Measurements from ENCODE around the gene GPRC5D. TPM values are rescaled to one million over a fixed set of nuclear protein-coding genes. Genes with fewer than 3 reads are reported as not detected.

The GPRC5D gene
- polyA plus RNA-seq, 1 donor from 2014 or later = not detected

DNA sequence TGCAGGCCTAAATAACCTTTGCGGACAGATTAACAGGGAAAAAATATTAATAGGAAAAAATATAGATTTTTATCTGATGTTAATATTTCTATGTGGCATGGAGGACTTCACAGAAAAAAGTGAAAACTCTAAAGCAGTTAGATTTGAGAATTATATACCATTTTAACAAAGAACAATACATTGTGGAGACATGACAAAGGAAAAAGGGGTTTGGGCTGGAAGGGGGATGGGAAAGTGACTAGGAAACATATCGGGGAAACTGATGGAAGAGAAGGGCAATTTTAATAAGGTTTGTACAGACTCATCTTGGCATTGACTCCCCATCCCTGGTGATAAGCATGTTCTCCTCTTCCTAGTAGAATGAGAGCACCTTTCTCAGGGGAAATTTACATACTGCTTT is 21.0 kb upstream of the GPRC5D start:
- no peak overlapping the region for H3K27ac ChIP-seq (ENCODE audit: low read length)
- TF ChIP-seq, protein P1, sequence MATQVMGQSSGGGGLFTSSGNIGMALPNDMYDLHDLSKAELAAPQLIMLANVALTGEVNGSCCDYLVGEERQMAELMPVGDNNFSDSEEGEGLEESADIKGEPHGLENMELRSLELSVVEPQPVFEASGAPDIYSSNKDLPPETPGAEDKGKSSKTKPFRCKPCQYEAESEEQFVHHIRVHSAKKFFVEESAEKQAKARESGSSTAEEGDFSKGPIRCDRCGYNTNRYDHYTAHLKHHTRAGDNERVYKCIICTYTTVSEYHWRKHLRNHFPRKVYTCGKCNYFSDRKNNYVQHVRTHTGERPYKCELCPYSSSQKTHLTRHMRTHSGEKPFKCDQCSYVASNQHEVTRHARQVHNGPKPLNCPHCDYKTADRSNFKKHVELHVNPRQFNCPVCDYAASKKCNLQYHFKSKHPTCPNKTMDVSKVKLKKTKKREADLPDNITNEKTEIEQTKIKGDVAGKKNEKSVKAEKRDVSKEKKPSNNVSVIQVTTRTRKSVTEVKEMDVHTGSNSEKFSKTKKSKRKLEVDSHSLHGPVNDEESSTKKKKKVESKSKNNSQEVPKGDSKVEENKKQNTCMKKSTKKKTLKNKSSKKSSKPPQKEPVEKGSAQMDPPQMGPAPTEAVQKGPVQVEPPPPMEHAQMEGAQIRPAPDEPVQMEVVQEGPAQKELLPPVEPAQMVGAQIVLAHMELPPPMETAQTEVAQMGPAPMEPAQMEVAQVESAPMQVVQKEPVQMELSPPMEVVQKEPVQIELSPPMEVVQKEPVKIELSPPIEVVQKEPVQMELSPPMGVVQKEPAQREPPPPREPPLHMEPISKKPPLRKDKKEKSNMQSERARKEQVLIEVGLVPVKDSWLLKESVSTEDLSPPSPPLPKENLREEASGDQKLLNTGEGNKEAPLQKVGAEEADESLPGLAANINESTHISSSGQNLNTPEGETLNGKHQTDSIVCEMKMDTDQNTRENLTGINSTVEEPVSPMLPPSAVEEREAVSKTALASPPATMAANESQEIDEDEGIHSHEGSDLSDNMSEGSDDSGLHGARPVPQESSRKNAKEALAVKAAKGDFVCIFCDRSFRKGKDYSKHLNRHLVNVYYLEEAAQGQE (IDR thresholded peaks at IDR 0.05; ENCODE audit: borderline replicate concordance) = no peak
- TF ChIP-seq EZH2 (IDR thresholded peaks at IDR 0.05; ENCODE audit: borderline replicate concordance, insufficient read depth, low read length, poor library complexity, severe bottlenecking) (no peak), SMC3 (conservative IDR thresholded peaks at IDR 0.05; ENCODE audit: poor library complexity) (no peak), EP300 (conservative IDR thresholded peaks at IDR 0.05; ENCODE audit: poor library complexity, severe bottlenecking) (no peak), MXI1 (conservative IDR thresholded peaks at IDR 0.05; ENCODE audit: poor library complexity, severe bottlenecking) (no peak), POLR2AphosphoS5 (IDR thresholded peaks at IDR 0.05) (no peak), RAD21 (conservative IDR thresholded peaks at IDR 0.05) (no peak), TAF1 (IDR thresholded peaks at IDR 0.05; ENCODE audit: low read depth) (no peak)
- TF ChIP-seq, protein P2, sequence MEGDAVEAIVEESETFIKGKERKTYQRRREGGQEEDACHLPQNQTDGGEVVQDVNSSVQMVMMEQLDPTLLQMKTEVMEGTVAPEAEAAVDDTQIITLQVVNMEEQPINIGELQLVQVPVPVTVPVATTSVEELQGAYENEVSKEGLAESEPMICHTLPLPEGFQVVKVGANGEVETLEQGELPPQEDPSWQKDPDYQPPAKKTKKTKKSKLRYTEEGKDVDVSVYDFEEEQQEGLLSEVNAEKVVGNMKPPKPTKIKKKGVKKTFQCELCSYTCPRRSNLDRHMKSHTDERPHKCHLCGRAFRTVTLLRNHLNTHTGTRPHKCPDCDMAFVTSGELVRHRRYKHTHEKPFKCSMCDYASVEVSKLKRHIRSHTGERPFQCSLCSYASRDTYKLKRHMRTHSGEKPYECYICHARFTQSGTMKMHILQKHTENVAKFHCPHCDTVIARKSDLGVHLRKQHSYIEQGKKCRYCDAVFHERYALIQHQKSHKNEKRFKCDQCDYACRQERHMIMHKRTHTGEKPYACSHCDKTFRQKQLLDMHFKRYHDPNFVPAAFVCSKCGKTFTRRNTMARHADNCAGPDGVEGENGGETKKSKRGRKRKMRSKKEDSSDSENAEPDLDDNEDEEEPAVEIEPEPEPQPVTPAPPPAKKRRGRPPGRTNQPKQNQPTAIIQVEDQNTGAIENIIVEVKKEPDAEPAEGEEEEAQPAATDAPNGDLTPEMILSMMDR (IDR thresholded peaks at IDR 0.05; ENCODE audit: poor library complexity, severe bottlenecking) = no peak
- no peaks in the 10 kb centered on the region for H3K9me3 ChIP-seq (ENCODE audit: low read length)
- H3K4me2 ChIP-seq (ENCODE audit: low read length) = no peak overlapping the region
- H2AFZ ChIP-seq (ENCODE audit: low read depth, low read length) = no peak overlapping the region
- no peak overlapping the region for H3K9ac ChIP-seq (ENCODE audit: low read length)
- no peak overlapping the region for H3K4me3 ChIP-seq (ENCODE audit: low read length)
- no peaks in the 10 kb centered on the region for H4K20me1 ChIP-seq (ENCODE audit: insufficient read depth)
- no peaks in the 10 kb centered on the region for H3K9me2 ChIP-seq (ENCODE audit: insufficient read depth, low read length)
- no peaks in the 10 kb centered on the region for H3F3A ChIP-seq (ENCODE audit: insufficient read depth, low read length, poor library complexity, severe bottlenecking)
- H3K79me2 ChIP-seq (replicated peaks; ENCODE audit: insufficient read depth, low read length) = no peaks in the 10 kb centered on the region
- H3K27me3 ChIP-seq (ENCODE audit: insufficient read depth, low read depth, low read length) = no peaks in the 10 kb centered on the region
- H3K36me3 ChIP-seq (ENCODE audit: insufficient read depth, low read length) = no peaks in the 10 kb centered on the region

DNA sequence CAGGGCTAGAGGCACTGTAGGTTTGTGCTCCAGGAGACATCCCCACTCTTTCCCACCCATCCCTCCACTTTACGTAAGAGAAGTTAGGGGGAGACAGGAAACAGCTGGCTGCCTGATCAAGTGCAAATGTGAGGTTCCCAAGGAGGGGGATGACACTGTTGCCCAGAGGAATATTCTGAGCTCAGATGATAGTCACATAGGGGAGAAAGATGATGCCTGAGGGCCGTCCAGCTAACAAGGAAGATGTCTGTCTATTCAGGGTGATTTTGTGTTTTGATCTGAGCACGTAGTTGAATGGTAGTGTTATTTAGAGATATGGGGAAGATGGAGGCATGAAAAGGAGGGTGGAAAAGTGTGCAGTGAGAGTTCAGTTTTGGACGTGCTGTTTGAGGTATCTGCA is 13.9 kb upstream of the GPRC5D start:
- H3K79me2 ChIP-seq (replicated peaks; ENCODE audit: insufficient read depth, low read length) = no peaks in the 10 kb centered on the region
- no peaks in the 10 kb centered on the region for H3K9me2 ChIP-seq (ENCODE audit: insufficient read depth, low read length)
- no peaks in the 10 kb centered on the region for H3F3A ChIP-seq (ENCODE audit: insufficient read depth, low read length, poor library complexity, severe bottlenecking)
- H4K20me1 ChIP-seq (ENCODE audit: insufficient read depth) = no peaks in the 10 kb centered on the region
- H3K4me3 ChIP-seq (ENCODE audit: low read length) = no peak overlapping the region
- H3K9ac ChIP-seq (ENCODE audit: low read length) = no peak overlapping the region
- H3K9me3 ChIP-seq (ENCODE audit: low read length) = no peaks in the 10 kb centered on the region
- H3K27me3 ChIP-seq (ENCODE audit: insufficient read depth, low read depth, low read length) = no peaks in the 10 kb centered on the region
- H2AFZ ChIP-seq (ENCODE audit: low read depth, low read length) = no peak overlapping the region
- no peak overlapping the region for H3K27ac ChIP-seq (ENCODE audit: low read length)
- no peak overlapping the region for H3K4me2 ChIP-seq (ENCODE audit: low read length)
- no peaks in the 10 kb centered on the region for H3K36me3 ChIP-seq (ENCODE audit: insufficient read depth, low read length)
- TF ChIP-seq SMC3 (conservative IDR thresholded peaks at IDR 0.05; ENCODE audit: poor library complexity) (no peak), TAF1 (IDR thresholded peaks at IDR 0.05; ENCODE audit: low read depth) (no peak), RAD21 (conservative IDR thresholded peaks at IDR 0.05) (no peak), EZH2 (IDR thresholded peaks at IDR 0.05; ENCODE audit: borderline replicate concordance, insufficient read depth, low read length, poor library complexity, severe bottlenecking) (no peak), MXI1 (conservative IDR thresholded peaks at IDR 0.05; ENCODE audit: poor library complexity, severe bottlenecking) (no peak)
- TF ChIP-seq, protein P1 (IDR thresholded peaks at IDR 0.05; ENCODE audit: borderline replicate concordance) = no peak
- TF ChIP-seq, protein P2 (IDR thresholded peaks at IDR 0.05; ENCODE audit: poor library complexity, severe bottlenecking) = no peak

Data from neural cell (in vitro differentiated cells).